Measurements from ENCODE around the gene ZSCAN12. TPM values are rescaled to one million over a fixed set of nuclear protein-coding genes. Genes with fewer than 3 reads are reported as not detected.
A peak's percentile ranks its signal among the peaks of the same experiment; 100 is the strongest.

The ZSCAN12 gene
- total and polyA plus RNA-seq, 10 of the 15 experiments (the other 5 are each of a cell fraction or from before 2014, with no cell fraction given) = 1.2 to 12.2 (median 7.4) TPM

GRCh38 chr6:28355743-28356665 is 43.5 kb downstream of the ZSCAN12 start (continued):
- TF ChIP-seq SKIL (IDR thresholded peaks at IDR 0.05; ENCODE audit: low read depth, poor library complexity, severe bottlenecking) (peak; percentile 33), RB1 (IDR thresholded peaks at IDR 0.05; ENCODE audit: borderline replicate concordance) (0 out of 2 replicates have a peak, but pooled peaks have one; percentile 47), IKZF2 (IDR thresholded peaks at IDR 0.05) (peak in 1 of 2 experiments; percentile 50; a peak in 2 of 4 replicates), CTCF (IDR thresholded peaks at IDR 0.05 in 2 of 3, conservative IDR thresholded peaks at IDR 0.05 in 1 of 3; ENCODE audit: control insufficient read depth in 2 of 3, extremely low read depth in 1 of 3, insufficient read depth in 1 of 3, low read depth in 3 of 3, low read length in 3 of 3) (peak; percentile 71 to 76 (median 72)), CBFB (IDR thresholded peaks at IDR 0.05; ENCODE audit: low read depth) (peak; percentile 26; the same call in 1 of the 2 replicates), FOXM1 (IDR thresholded peaks at IDR 0.05; ENCODE audit: low read depth, low read length) (peak; percentile 45; the same call in 1 of the 2 replicates), JUND (IDR thresholded peaks at IDR 0.05; ENCODE audit: low read depth, low read length) (no peak), IKZF1 (conservative IDR thresholded peaks at IDR 0.05) (peak; percentile 75), MXI1 (IDR thresholded peaks at IDR 0.05; ENCODE audit: low read depth, low read length) (peak; percentile 43; the same call in 1 of the 2 replicates), SMC3 (IDR thresholded peaks at IDR 0.05; ENCODE audit: borderline replicate concordance, low read length) (peak; percentile 79), BRCA1 (IDR thresholded peaks at IDR 0.05; ENCODE audit: low read depth, low read length) (no peak)

Measured in GM12878 (cell line).